Body of pancreas (tissue), 4 donors: ENCODE data around the gene PHPT1. TPM values are rescaled to one million over a fixed set of nuclear protein-coding genes. Genes with fewer than 3 reads are reported as not detected.

Experiments used
- ATAC-seq: fragments of 150-250 bp; one replicate; pipeline ENCODE4 v1.9.1; 2016
- DNase-seq, 4 donors: peaks; one replicate each; pipeline ENCODE4 v3.0.0-alpha.2; 2019
- H3K27ac ChIP-seq, 4 donors: fragments of 200-600 bp; sonication (generic); 1 replicate in 3 of 4; 2 replicates in 1 of 4; pipeline versions ENCODE4 v1.5.1 to v1.6.1; 2016 to 2019; ENCODE audit warnings: mild to moderate bottlenecking in 1 of 4, mixed read lengths in 1 of 4, moderate library complexity in 1 of 4
- H3K27me3 ChIP-seq, 2 donors: fragments of 200-600 bp; sonication (generic); one replicate each; pipeline ENCODE4 v1.6.0; 2016; ENCODE audit warnings: mild to moderate bottlenecking in 1 of 2
- H3K36me3 ChIP-seq, 2 donors: fragments of 200-600 bp; sonication (generic); replicated peaks in 1 of 2; 2 replicates each; pipeline ENCODE4 v1.5.1; 2016; ENCODE audit warnings: low read depth in 2 of 2; ENCODE audit not compliant: insufficient read depth in 1 of 2
- H3K4me1 ChIP-seq: fragments of 200-600 bp; sonication (generic); one replicate; pipeline ENCODE4 v1.6.0; 2016
- H3K4me3 ChIP-seq, 2 donors: fragments of 200-600 bp; sonication (generic); 1 replicate in 1 of 2; 2 replicates in 1 of 2; pipeline ENCODE4 v1.5.1; 2016 to 2019
- H3K9me3 ChIP-seq, 3 donors: fragments of 200-600 bp; sonication (generic); 1 replicate in 2 of 3; 2 replicates in 1 of 3; pipeline ENCODE4 v1.5.1; 2016
- CTCF ChIP-seq, 7 experiments: fragments of 450-650 bp in 4 of 7; fragments of 200-600 bp in 3 of 7; sonication (generic) in 3 of 7; IDR thresholded peaks; one replicate each; pipeline ENCODE4 v1.5.1; 2016 to 2019; ENCODE audit warnings: antibody characterized with exemption in 7 of 7
- POLR2A ChIP-seq, 3 donors: fragments of 450-650 bp; IDR thresholded peaks; one replicate each; pipeline ENCODE4 v1.6.1; 2016; ENCODE audit warnings: antibody characterized with exemption in 3 of 3, mild to moderate bottlenecking in 2 of 3
- WGBS, 2 donors: methylation state at CpG; one replicate each; pipeline ENCODE4 v1.1.5; 2017; 5-methylcytosine and 5-hydroxymethylcytosine counted together
- intact Hi-C: fragments of 100-400 bp; cut with DNase I; formaldehyde crosslinking; loops from one replicate; pipeline ENCODE4 v1.15.1; 2023
- total RNA-seq, 2 donors: library from RNA; depleted of rRNA; stranded (reverse); fragments of >200 nt; gene quantifications; one replicate each; pipeline ENCODE4 v1.1.0, GENCODE V29; 2016

The PHPT1 gene
- total RNA-seq, 2 donors from 2014 or later, result 60.6 to 65.6 TPM

- ATAC-seq (peak; percentile 93), DNase-seq (peak; percentile 90 to 98 (median 96))
- H3K27me3 ChIP-seq, result no peaks in the 10 kb centered on the region
- H3K27ac ChIP-seq, result peak overlapping the region; percentile 64 to 75 (median 73)
- H3K4me1 ChIP-seq, result peaks cover 26% of the 10 kb centered on the region
- H3K9me3 ChIP-seq, result no peaks in the 10 kb centered on the region
- no peak for TF ChIP-seq POLR2A (IDR thresholded peaks at IDR 0.05)
- TF ChIP-seq CTCF (IDR thresholded peaks at IDR 0.05), result peak in 1 of 7 experiments; percentile 15
- H3K36me3 ChIP-seq, result peaks cover 0 to 17% of the 10 kb centered on the region in 2 donors
- 44 to 52% methylated on average over 4 to 24 of the region's 24 CpGs for WGBS, 2 donors
- intact Hi-C loops, result no loop called here
- H3K4me3 ChIP-seq, result no peak overlapping the region
Measured at GRCh38 chr9:136826703-136827582, 22.3 kb upstream of the PHPT1 start.

- intact Hi-C loops, result no loop called here
- TF ChIP-seq POLR2A (IDR thresholded peaks at IDR 0.05) (no peak), CTCF (IDR thresholded peaks at IDR 0.05) (no peak)
- 61 to 65% methylated on average over 9 to 14 of the region's 14 CpGs for WGBS, 2 donors
- ATAC-seq, result no peak
- peak overlapping the region; percentile 64 to 75 (median 73) for H3K27ac ChIP-seq
- H3K4me1 ChIP-seq, result peaks cover 26% of the 10 kb centered on the region
- H3K36me3 ChIP-seq, result peaks cover 0 to 20% of the 10 kb centered on the region in 2 donors
- H3K9me3 ChIP-seq, result no peaks in the 10 kb centered on the region
- H3K4me3 ChIP-seq, result no peak overlapping the region
- no peaks in the 10 kb centered on the region for H3K27me3 ChIP-seq
- DNase-seq, result peak in 2 of 4 donors; percentile 11 to 15
Measured at GRCh38 chr9:136827794-136828473, 21.3 kb upstream of the PHPT1 start.

- DNase-seq (peak in 1 of 4 donors; percentile 11), ATAC-seq (no peak)
- H3K9me3 ChIP-seq, result no peaks in the 10 kb centered on the region
- TF ChIP-seq POLR2A (IDR thresholded peaks at IDR 0.05) (no peak), CTCF (IDR thresholded peaks at IDR 0.05) (no peak)
- H3K4me1 ChIP-seq, result peaks cover 25% of the 10 kb centered on the region
- peaks cover 0 to 20% of the 10 kb centered on the region in 2 donors for H3K36me3 ChIP-seq
- H3K27ac ChIP-seq, result no peak overlapping the region
- no peaks in the 10 kb centered on the region for H3K27me3 ChIP-seq
- WGBS, 2 donors, result 94 to 97% methylated on average over 23 to 31 of the region's 31 CpGs
- H3K4me3 ChIP-seq, result no peak overlapping the region
- intact Hi-C loops, result no loop called here
Measured at GRCh38 chr9:136828474-136829140, 20.6 kb upstream of the PHPT1 start.

- no peaks in the 10 kb centered on the region for H3K9me3 ChIP-seq
- TF ChIP-seq POLR2A (IDR thresholded peaks at IDR 0.05) (no peak), CTCF (IDR thresholded peaks at IDR 0.05) (no peak)
- no peak overlapping the region for H3K27ac ChIP-seq
- 89 to 93% methylated on average over 11 to 14 of the region's 14 CpGs for WGBS, 2 donors
- no peak overlapping the region for H3K4me3 ChIP-seq
- intact Hi-C loops, result no loop called here
- ATAC-seq, result no peak
- H3K27me3 ChIP-seq, result no peaks in the 10 kb centered on the region
- peak in 3 of 4 donors; percentile 1 to 10 (median 10) for DNase-seq
- peaks cover 20% of the 10 kb centered on the region for H3K4me1 ChIP-seq
- peaks cover 0 to 20% of the 10 kb centered on the region in 2 donors for H3K36me3 ChIP-seq
Measured at GRCh38 chr9:136829412-136829811, 19.8 kb upstream of the PHPT1 start.
